ENCODE data around the gene CAMSAP2. TPM values are rescaled to one million over a fixed set of nuclear protein-coding genes. Genes with fewer than 3 reads are reported as not detected.

The CAMSAP2 gene
- total and polyA plus RNA-seq, 10 of the 15 experiments (the other 5 are each of a cell fraction or from before 2014, with no cell fraction given) = 3.9 to 19.8 (median 8.0) TPM

DNA sequence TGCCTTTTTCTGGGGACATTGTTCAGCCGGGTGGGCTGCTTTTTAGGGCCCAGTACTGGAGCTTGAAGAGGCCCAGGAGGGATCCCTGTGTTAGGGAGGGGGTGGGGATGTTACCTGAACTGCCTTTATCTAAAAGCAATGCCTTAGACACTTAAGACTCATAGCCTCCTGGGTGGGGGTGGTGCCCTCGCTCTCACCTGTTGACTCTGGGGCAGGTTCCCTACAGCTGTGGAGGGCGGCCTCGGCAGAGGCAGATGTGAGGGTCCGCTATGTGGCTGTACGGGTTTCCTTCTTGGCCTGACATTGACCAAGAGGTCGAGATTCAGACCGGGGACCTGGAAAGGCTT is 156.7 kb downstream of the CAMSAP2 start:
- ChIA-PET POLR2A (interaction anchor here (0.6 to 5.1 kb wide), 5 partner anchors 12 to 76 kb away, joined by 3 to 49 read pairs (median 3); no protein-coding TSS in a partner anchor), CTCF (interaction anchor here (0.7 to 10.0 kb wide), 10 partner anchors 9 to 337 kb away, joined by 3 to 131 read pairs (median 3); no protein-coding TSS in a partner anchor), SMC1A (ENCODE audit: uncharacterized antibody, unreplicated experiment) (interaction anchor here (0.9 to 12.2 kb wide), 10 partner anchors 10 to 273 kb away, joined by 3 to 193 read pairs (median 11); no protein-coding TSS in a partner anchor), RAD21 (ENCODE audit: unreplicated experiment) (interaction anchor here (1.3 to 11.2 kb wide), 7 partner anchors 12 to 226 kb away, joined by 3 to 139 read pairs (median 7); partner anchors contain the start of gene DDX59)
- Histone ChIP-seq H3K27ac (ENCODE audit: control insufficient read depth, insufficient read depth) (no peak overlapping the region), H3K9me3 (replicated peaks; ENCODE audit: control insufficient read depth, insufficient read depth, low read length) (no peaks in the 10 kb centered on the region), H3K27me3 (replicated peaks in 1 of 2; ENCODE audit: control insufficient read depth in 2 of 2, insufficient read depth in 2 of 2, low read length in 1 of 2) (no peaks in the 10 kb centered on the region), H3K4me3 (no peak overlapping the region), H3K9ac (ENCODE audit: control insufficient read depth, insufficient read depth, low read length) (no peak overlapping the region; the same call in 1 of the 2 replicates), H2AFZ (ENCODE audit: control insufficient read depth, low read depth, low read length) (no peak overlapping the region), H4K20me1 (ENCODE audit: control insufficient read depth, insufficient read depth) (no peaks in the 10 kb centered on the region), H3K4me2 (ENCODE audit: control insufficient read depth, insufficient read depth) (peak overlapping the region; percentile 15; the same call in 1 of the 2 replicates), H3K4me1 (ENCODE audit: control insufficient read depth, insufficient read depth, low read length) (peaks cover 25% of the 10 kb centered on the region), H3K36me3 (ENCODE audit: control insufficient read depth in 2 of 2, insufficient read depth in 2 of 2, low read length in 1 of 2) (peaks cover 0 to 12% of the 10 kb centered on the region in 2 experiments; a peak in 2 of 4 replicates), H3K79me2 (ENCODE audit: control insufficient read depth, insufficient read depth, low read length) (no peaks in the 10 kb centered on the region; the same call in 1 of the 2 replicates)
- DNase-seq (ENCODE audit: low read depth, low spot score) = no peak
- 68% methylated on average over 7 of the region's 8 CpGs for WGBS (ENCODE audit: insufficient coverage, insufficient replicate concordance, low lambda C conversion rate, missing lambda C conversion rate)
- FAIRE-seq = no peak
- intact Hi-C loops (cut with micrococcal nuclease; ENCODE audit: unreplicated experiment) (loop anchor here (2.0 kb wide), 1 partner anchor 75 kb away; no protein-coding TSS in a partner anchor), in situ Hi-C loops (cut with MboI) (no loop called here)
- TSS peak; percentile 83 for BruUV-seq (replicated peaks)
- ATAC-seq = peak; percentile 5
- TF ChIP-seq SIN3A (IDR thresholded peaks at IDR 0.05; ENCODE audit: low read depth, low read length) (no peak), MXI1 (IDR thresholded peaks at IDR 0.05; ENCODE audit: low read depth, low read length) (no peak; the same call in 1 of the 2 replicates), MAX (IDR thresholded peaks at IDR 0.05; ENCODE audit: low read depth, low read length) (no peak), PBX3 (IDR thresholded peaks at IDR 0.05; ENCODE audit: insufficient replicate concordance, low read depth, low read length) (no peak), BCLAF1 (IDR thresholded peaks at IDR 0.05) (no peak), POLR2AphosphoS2 (IDR thresholded peaks at IDR 0.05; ENCODE audit: low read depth, low read length) (no peak), ZNF622 (IDR thresholded peaks at IDR 0.05) (no peak), MYC (IDR thresholded peaks at IDR 0.05; ENCODE audit: insufficient read depth, insufficient read length, insufficient replicate concordance, low read length, severe bottlenecking) (no peak), ETV6 (conservative IDR thresholded peaks at IDR 0.05 in 1 of 2, IDR thresholded peaks at IDR 0.05 in 1 of 2; ENCODE audit: borderline replicate concordance in 1 of 2, low read depth in 1 of 2) (no peak), IKZF2 (IDR thresholded peaks at IDR 0.05) (no peak), STAT1 (conservative IDR thresholded peaks at IDR 0.05) (no peak), NFIC (IDR thresholded peaks at IDR 0.05; ENCODE audit: low read depth, low read length) (no peak), GABPA (IDR thresholded peaks at IDR 0.05; ENCODE audit: low read depth) (no peak), RELA (IDR thresholded peaks at IDR 0.05; ENCODE audit: borderline replicate concordance, partially characterized antibody) (no peak)
- TF ChIP-seq, protein P1, sequence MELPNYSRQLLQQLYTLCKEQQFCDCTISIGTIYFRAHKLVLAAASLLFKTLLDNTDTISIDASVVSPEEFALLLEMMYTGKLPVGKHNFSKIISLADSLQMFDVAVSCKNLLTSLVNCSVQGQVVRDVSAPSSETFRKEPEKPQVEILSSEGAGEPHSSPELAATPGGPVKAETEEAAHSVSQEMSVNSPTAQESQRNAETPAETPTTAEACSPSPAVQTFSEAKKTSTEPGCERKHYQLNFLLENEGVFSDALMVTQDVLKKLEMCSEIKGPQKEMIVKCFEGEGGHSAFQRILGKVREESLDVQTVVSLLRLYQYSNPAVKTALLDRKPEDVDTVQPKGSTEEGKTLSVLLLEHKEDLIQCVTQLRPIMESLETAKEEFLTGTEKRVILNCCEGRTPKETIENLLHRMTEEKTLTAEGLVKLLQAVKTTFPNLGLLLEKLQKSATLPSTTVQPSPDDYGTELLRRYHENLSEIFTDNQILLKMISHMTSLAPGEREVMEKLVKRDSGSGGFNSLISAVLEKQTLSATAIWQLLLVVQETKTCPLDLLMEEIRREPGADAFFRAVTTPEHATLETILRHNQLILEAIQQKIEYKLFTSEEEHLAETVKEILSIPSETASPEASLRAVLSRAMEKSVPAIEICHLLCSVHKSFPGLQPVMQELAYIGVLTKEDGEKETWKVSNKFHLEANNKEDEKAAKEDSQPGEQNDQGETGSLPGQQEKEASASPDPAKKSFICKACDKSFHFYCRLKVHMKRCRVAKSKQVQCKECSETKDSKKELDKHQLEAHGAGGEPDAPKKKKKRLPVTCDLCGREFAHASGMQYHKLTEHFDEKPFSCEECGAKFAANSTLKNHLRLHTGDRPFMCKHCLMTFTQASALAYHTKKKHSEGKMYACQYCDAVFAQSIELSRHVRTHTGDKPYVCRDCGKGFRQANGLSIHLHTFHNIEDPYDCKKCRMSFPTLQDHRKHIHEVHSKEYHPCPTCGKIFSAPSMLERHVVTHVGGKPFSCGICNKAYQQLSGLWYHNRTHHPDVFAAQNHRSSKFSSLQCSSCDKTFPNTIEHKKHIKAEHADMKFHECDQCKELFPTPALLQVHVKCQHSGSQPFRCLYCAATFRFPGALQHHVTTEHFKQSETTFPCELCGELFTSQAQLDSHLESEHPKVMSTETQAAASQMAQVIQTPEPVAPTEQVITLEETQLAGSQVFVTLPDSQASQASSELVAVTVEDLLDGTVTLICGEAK (IDR thresholded peaks at IDR 0.05; ENCODE audit: borderline replicate concordance) = no peak

Data from GM12878 (cell line).